ENCODE data around the gene SCAP. TPM values are rescaled to one million over a fixed set of nuclear protein-coding genes. Genes with fewer than 3 reads are reported as not detected.

The SCAP gene
- total RNA-seq, 1 experiment from 2014 or later = 115 TPM

DNA sequence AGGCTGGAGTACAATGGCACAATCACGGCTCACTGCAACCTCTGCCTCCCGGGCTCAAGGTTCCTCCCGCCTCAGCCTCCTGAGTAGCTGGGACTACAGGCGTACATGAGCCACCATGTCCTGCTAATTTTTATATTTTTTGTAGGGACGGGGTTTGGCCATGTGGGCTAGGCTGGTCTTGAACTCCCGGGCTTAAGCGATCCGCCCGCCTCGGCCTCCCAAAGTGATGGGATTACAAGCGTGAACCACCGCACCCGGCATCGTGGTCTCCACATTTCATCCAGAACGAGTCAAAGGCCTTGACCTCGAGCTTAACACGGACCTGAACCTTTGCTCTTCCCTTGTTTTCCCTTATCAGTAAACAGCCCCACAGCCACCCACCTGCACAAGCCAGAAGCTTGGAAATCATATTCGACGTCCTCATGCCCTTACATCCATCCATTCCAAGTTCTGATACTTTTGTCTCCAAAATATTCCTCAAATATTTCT lies 96.3 kb downstream of the SCAP start:
- ChIA-PET POLR2A (no interaction called here), CTCF (interaction anchor here (2.2 kb wide), 1 partner anchor 9 kb away, joined by 37 read pairs; no protein-coding TSS in a partner anchor)
- Mint-ChIP-seq H3K9me3 (no peaks in the 10 kb centered on the region), H3K4me3 (peak overlapping the region; percentile 100), H3K27me3 (ENCODE audit: low read depth) (no peaks in the 10 kb centered on the region), H3K27ac (peak overlapping the region; percentile 100; the same call in 1 of the 2 replicates), H3K4me1 (peaks cover 21% of the 10 kb centered on the region), H3K36me3 (no peaks in the 10 kb centered on the region)
- DNase-seq (ENCODE audit: low spot score) = no peak
- no peak for TF ChIP-seq MXD4 (CRISPR knock-in tag; IDR thresholded peaks at IDR 0.05; ENCODE audit: borderline replicate concordance)
- peak; percentile 54; the same call in 1 of the 2 replicates for TF ChIP-seq GABPB1 (CRISPR knock-in tag; IDR thresholded peaks at IDR 0.05)
- no peak for ATAC-seq

DNA sequence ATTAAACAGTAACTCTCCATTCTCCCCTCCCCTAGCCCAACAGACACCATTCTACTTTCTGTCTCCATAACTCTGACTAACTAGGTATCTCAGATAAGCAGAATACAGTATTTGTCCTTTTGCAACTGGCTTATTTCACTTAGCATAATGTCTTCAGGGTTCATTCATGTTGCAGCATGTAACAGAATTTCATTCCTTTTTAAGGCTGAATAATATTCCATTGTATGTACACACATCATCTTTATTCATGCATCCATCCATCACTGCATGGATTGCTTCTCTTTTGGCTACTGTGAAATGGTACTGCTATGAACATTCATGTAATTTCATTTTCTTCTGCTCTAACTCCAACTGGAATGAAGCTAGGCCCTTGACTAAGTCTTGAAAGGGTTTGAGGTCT lies 96.9 kb downstream of the SCAP start:
- Mint-ChIP-seq H3K4me3 (peak overlapping the region; percentile 100; the same call in 1 of the 2 replicates), H3K27me3 (ENCODE audit: low read depth) (no peaks in the 10 kb centered on the region), H3K9me3 (no peaks in the 10 kb centered on the region), H3K36me3 (no peaks in the 10 kb centered on the region), H3K4me1 (peaks cover 21% of the 10 kb centered on the region), H3K27ac (no peak overlapping the region)
- CTCF ChIA-PET = interaction anchor here (2.2 kb wide), 1 partner anchor 8 kb away, joined by 37 read pairs; no protein-coding TSS in a partner anchor
- DNase-seq (ENCODE audit: low spot score) = no peak
- POLR2A ChIA-PET = no interaction called here
- ATAC-seq = no peak
- TF ChIP-seq CREM (CRISPR knock-in tag; IDR thresholded peaks at IDR 0.05) = no peak
- no peak for TF ChIP-seq ZBTB21 (CRISPR knock-in tag; IDR thresholded peaks at IDR 0.05; ENCODE audit: borderline replicate concordance)
- TF ChIP-seq MYBL2 (CRISPR knock-in tag; IDR thresholded peaks at IDR 0.05) = no peak
- TF ChIP-seq NFE2L1 (CRISPR knock-in tag; IDR thresholded peaks at IDR 0.05) = no peak
- TF ChIP-seq, protein P1, sequence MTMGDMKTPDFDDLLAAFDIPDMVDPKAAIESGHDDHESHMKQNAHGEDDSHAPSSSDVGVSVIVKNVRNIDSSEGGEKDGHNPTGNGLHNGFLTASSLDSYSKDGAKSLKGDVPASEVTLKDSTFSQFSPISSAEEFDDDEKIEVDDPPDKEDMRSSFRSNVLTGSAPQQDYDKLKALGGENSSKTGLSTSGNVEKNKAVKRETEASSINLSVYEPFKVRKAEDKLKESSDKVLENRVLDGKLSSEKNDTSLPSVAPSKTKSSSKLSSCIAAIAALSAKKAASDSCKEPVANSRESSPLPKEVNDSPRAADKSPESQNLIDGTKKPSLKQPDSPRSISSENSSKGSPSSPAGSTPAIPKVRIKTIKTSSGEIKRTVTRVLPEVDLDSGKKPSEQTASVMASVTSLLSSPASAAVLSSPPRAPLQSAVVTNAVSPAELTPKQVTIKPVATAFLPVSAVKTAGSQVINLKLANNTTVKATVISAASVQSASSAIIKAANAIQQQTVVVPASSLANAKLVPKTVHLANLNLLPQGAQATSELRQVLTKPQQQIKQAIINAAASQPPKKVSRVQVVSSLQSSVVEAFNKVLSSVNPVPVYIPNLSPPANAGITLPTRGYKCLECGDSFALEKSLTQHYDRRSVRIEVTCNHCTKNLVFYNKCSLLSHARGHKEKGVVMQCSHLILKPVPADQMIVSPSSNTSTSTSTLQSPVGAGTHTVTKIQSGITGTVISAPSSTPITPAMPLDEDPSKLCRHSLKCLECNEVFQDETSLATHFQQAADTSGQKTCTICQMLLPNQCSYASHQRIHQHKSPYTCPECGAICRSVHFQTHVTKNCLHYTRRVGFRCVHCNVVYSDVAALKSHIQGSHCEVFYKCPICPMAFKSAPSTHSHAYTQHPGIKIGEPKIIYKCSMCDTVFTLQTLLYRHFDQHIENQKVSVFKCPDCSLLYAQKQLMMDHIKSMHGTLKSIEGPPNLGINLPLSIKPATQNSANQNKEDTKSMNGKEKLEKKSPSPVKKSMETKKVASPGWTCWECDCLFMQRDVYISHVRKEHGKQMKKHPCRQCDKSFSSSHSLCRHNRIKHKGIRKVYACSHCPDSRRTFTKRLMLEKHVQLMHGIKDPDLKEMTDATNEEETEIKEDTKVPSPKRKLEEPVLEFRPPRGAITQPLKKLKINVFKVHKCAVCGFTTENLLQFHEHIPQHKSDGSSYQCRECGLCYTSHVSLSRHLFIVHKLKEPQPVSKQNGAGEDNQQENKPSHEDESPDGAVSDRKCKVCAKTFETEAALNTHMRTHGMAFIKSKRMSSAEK (CRISPR knock-in tag; IDR thresholded peaks at IDR 0.05; ENCODE audit: borderline replicate concordance) = no peak
- no peak for TF ChIP-seq MXD4 (CRISPR knock-in tag; IDR thresholded peaks at IDR 0.05; ENCODE audit: borderline replicate concordance)
- TF ChIP-seq, protein P2, sequence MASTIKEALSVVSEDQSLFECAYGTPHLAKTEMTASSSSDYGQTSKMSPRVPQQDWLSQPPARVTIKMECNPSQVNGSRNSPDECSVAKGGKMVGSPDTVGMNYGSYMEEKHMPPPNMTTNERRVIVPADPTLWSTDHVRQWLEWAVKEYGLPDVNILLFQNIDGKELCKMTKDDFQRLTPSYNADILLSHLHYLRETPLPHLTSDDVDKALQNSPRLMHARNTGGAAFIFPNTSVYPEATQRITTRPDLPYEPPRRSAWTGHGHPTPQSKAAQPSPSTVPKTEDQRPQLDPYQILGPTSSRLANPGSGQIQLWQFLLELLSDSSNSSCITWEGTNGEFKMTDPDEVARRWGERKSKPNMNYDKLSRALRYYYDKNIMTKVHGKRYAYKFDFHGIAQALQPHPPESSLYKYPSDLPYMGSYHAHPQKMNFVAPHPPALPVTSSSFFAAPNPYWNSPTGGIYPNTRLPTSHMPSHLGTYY (CRISPR knock-in tag; IDR thresholded peaks at IDR 0.05) = no peak
- no peak for TF ChIP-seq SP1 (CRISPR knock-in tag; conservative IDR thresholded peaks at IDR 0.05)
- no peak for TF ChIP-seq JUN (CRISPR knock-in tag; IDR thresholded peaks at IDR 0.05)
- no peak for TF ChIP-seq RELA (CRISPR knock-in tag; IDR thresholded peaks at IDR 0.05; ENCODE audit: borderline replicate concordance)
- TF ChIP-seq, protein P3, sequence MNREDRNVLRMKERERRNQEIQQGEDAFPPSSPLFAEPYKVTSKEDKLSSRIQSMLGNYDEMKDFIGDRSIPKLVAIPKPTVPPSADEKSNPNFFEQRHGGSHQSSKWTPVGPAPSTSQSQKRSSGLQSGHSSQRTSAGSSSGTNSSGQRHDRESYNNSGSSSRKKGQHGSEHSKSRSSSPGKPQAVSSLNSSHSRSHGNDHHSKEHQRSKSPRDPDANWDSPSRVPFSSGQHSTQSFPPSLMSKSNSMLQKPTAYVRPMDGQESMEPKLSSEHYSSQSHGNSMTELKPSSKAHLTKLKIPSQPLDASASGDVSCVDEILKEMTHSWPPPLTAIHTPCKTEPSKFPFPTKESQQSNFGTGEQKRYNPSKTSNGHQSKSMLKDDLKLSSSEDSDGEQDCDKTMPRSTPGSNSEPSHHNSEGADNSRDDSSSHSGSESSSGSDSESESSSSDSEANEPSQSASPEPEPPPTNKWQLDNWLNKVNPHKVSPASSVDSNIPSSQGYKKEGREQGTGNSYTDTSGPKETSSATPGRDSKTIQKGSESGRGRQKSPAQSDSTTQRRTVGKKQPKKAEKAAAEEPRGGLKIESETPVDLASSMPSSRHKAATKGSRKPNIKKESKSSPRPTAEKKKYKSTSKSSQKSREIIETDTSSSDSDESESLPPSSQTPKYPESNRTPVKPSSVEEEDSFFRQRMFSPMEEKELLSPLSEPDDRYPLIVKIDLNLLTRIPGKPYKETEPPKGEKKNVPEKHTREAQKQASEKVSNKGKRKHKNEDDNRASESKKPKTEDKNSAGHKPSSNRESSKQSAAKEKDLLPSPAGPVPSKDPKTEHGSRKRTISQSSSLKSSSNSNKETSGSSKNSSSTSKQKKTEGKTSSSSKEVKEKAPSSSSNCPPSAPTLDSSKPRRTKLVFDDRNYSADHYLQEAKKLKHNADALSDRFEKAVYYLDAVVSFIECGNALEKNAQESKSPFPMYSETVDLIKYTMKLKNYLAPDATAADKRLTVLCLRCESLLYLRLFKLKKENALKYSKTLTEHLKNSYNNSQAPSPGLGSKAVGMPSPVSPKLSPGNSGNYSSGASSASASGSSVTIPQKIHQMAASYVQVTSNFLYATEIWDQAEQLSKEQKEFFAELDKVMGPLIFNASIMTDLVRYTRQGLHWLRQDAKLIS (CRISPR knock-in tag; IDR thresholded peaks at IDR 0.05; ENCODE audit: borderline replicate concordance) = no peak
- no peak for TF ChIP-seq RORB (CRISPR knock-in tag; IDR thresholded peaks at IDR 0.05)
- no peak for TF ChIP-seq GABPB1 (CRISPR knock-in tag; IDR thresholded peaks at IDR 0.05)
- TF ChIP-seq, protein P4, sequence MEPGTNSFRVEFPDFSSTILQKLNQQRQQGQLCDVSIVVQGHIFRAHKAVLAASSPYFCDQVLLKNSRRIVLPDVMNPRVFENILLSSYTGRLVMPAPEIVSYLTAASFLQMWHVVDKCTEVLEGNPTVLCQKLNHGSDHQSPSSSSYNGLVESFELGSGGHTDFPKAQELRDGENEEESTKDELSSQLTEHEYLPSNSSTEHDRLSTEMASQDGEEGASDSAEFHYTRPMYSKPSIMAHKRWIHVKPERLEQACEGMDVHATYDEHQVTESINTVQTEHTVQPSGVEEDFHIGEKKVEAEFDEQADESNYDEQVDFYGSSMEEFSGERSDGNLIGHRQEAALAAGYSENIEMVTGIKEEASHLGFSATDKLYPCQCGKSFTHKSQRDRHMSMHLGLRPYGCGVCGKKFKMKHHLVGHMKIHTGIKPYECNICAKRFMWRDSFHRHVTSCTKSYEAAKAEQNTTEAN (CRISPR knock-in tag; IDR thresholded peaks at IDR 0.05) = no peak
- TF ChIP-seq, protein P5, sequence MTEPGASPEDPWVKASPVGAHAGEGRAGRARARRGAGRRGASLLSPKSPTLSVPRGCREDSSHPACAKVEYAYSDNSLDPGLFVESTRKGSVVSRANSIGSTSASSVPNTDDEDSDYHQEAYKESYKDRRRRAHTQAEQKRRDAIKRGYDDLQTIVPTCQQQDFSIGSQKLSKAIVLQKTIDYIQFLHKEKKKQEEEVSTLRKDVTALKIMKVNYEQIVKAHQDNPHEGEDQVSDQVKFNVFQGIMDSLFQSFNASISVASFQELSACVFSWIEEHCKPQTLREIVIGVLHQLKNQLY (CRISPR knock-in tag; IDR thresholded peaks at IDR 0.05) = no peak
- TF ChIP-seq, protein P6, sequence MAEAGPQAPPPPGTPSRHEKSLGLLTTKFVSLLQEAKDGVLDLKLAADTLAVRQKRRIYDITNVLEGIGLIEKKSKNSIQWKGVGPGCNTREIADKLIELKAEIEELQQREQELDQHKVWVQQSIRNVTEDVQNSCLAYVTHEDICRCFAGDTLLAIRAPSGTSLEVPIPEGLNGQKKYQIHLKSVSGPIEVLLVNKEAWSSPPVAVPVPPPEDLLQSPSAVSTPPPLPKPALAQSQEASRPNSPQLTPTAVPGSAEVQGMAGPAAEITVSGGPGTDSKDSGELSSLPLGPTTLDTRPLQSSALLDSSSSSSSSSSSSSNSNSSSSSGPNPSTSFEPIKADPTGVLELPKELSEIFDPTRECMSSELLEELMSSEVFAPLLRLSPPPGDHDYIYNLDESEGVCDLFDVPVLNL (CRISPR knock-in tag; IDR thresholded peaks at IDR 0.05; ENCODE audit: borderline replicate concordance, low read depth) = no peak
